ENCODE data around the gene MOV10L1.

The MOV10L1 gene

DNA sequence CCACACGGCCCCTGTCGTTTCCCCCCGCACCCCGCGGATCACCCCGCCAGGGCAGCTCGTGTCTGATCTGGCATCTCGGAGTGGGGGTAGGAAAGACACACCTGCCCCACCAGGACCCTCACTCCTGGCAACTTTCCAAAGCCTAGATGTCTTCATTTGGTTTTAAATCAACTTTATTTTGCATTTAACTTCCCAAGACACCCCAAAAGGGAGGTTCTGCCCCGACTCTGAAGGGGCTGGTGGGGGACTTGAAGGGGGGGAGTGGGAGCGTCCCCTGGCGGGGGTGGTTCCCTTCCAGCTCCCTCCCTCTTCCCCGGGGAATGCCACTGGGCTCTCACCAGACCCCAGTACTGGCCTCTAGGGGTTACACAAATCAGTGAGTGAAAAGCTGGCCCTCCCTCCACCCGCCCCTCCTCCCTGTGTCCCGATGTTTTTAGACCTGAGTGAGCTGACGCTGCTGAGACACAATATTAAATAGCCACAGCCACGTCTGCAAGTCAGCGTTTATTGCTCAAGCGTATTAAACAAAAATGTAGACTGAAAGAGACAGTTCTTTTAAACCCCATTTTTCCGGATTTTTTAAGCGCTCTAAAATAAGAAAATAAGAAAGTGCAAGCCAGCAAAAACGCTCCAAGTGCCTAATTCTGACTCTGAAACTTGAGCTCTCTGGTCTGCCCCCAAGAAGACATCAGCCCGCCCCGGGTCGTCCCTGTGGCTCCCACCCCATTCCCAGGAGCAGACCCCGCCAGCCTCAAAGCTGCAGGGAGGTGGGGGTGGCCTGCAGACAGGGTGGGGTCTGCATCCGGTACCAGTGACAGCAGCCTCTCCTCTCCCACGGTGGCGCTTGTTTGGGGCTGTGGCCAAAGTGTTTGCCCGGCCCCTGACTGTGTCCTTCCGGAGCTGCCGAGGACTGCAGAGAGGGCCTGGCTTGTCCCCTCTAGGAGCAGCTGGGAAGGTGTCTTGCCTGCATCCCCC, 30.6 kb upstream of the MOV10L1 start:
- no peak for DNase-seq

GRCh38 chr22:50059881-50060262, 29.9 kb upstream of the MOV10L1 start:
- no peak for DNase-seq

DNA sequence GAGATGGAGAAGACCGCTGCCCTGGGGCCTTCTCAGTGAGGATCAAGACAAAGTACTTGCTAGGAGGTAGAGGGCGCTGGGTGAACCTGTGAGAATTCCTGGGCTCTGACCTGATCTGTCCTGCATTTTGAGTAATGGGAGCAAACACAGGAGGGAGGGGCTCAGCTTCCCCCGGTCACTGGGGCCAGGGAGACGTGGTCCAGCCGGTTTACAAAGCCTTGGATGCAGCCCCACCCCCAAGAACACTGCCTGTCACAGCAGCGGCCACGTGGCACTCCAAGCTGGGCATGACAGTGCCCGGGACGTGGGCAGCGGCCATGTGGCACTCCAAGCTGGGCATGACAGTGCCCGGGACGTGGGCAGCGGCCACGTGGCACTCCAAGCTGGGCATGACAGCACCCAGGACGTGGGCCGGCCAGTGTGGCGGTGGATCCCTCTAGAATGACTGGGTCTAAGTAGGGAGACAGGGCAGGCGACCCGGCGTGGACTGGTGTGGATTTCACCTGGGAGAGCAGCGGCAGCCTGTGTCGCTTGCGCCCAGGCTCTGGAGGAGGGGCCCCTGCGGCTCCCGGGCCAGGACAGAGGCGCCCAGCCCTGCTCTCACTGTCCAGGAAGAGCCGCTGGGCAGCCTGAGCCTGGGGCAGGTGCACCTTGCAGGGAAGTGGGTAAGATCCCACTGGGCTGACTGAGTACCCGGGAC, 29.2 kb upstream of the MOV10L1 start:
- no peak for DNase-seq

DNA sequence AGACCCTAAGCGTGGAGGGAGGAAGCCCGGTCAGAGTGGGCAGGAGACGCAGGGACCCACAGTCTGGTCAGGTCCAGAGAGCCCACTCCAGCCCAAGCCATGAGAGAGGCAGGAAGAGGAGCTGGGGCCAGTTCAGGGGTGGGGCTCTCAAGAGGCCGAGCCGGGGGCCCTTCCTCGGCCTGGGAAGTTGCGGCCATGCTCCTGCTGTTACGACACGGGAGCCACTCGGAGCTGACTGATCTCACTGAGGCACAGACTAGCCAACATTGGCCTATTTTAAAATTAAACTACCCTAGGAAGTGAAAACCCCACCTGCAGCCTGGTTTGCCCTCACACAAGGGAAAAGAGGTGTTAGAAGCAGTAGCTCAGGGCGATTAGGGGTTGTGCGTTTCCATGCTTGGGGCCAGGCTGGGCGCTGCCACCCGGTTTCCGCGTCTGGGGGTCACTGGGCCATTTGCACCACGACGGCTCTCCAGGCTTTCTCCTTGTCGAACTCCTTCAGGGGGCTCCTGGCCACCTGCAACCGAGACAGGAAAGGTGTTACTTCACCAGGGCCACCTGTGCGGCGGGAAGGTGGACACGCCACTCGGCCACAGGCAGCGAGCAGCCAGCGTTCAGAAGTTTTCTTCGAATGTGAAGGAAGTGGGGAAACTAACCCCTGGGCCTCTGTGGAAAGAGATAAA, 28.5 kb upstream of the MOV10L1 start:
- DNase-seq = no peak

DNA sequence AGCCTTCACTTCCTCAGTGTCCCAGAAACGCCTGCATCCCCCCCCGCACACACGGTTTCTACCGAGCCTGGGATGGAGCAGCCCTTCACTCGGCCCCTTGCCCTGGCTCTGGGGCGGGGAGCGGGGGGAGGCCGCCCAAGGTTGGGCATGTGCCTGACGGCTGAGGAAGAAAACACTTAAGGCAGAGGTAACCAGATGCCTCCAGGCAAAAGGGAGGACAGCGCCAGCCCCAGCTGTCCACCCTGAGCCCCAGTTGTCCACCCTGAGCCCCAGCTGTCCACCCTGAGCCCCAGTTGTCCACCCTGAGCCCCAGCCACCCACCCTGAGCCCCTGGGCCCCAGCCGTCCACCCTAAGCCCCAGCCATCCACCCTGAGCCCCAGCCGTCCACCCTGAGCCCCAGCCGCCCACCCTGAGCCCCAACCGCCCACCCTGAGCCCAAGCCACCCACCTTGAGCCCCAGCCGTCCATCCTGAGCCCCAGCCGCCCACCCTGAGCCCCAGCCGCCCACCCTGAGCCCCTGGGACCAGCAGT, 27.9 kb upstream of the MOV10L1 start:
- no peak for DNase-seq

DNA sequence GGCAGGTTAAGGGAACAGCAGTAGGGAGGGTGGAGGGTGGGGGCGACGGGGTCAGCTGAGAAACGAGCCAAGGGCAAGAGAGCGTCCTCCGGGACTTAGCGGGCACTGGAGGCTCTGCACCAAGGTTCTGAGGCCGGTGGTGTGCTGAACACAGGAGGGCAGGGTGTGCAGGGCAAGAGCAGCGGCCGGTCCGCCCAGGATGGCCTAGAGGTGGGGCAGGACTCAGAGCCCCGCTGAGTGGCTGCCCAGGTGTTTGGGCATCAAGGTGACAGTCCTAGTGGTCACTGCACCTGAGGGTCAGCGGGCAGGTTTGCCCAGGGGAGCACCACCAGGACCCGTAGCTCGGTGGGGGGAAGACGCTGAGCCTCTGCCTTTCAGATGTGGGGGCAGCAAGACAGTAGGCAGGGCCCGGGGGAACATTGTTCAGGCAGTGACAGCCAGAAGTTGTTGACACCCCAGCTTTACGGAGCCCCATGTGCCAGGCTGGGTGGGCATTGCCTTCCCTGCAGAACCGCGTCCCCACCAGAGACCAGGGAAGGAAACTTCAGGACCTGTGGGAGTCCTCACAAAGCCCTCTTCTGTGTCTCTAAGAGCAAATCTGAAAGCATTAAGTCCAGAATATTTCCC, 27.2 kb upstream of the MOV10L1 start:
- DNase-seq = no peak

- DNase-seq = no peak
Measured at GRCh38 chr22:50063589-50064393, 26.0 kb upstream of the MOV10L1 start.

DNA sequence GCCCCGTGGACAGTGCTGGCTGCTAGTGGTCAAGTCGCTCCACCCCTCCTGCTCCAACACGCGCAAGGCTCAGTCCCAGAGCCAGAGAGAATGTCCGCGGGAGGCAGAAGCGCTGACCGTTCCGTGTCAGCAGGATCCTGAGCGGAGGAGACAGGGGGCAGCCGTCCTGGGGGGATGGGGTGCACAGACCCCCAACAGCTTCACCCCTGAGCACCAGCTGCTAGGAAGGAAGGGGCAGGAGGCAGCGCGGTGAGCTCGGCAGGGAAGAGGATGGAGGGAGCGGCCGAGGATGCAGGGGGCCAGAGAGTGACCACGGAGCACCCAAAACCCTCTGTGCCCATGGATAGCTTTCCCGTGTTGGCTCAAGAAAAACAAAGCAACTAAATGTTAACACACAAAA, 25.4 kb upstream of the MOV10L1 start:
- DNase-seq = no peak

- DNase-seq = no peak
Measured at GRCh38 chr22:50067244-50067643, 22.6 kb upstream of the MOV10L1 start.

- no peak for DNase-seq
Measured at GRCh38 chr22:50068096-50068495, 21.7 kb upstream of the MOV10L1 start.

GRCh38 chr22:50070366-50070765, 19.4 kb upstream of the MOV10L1 start:
- DNase-seq = no peak

GRCh38 chr22:50071432-50072166, 18.2 kb upstream of the MOV10L1 start:
- no peak for DNase-seq

DNA sequence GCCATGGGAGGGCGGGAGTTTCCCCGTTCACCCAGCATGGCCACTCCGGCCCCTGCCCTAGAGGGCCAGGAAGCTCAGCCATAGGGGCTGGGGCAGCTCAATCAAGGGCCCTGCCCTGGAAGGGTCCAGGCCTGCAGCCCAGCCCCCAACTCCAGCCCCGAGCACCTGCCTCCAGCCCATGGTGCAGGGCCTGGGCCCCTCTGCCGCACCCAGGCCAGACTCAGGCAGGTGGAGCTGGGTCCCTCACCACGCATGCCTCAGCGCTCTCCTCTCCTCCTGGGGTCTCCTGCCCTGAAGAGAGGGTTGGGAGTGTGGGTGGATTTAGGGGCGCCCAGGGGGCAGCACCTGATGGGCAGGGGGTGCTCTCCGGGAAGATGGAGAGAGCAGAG, 17.6 kb upstream of the MOV10L1 start:
- no peak for DNase-seq

GRCh38 chr22:50072714-50073538, 16.9 kb upstream of the MOV10L1 start:
- DNase-seq = no peak

DNA sequence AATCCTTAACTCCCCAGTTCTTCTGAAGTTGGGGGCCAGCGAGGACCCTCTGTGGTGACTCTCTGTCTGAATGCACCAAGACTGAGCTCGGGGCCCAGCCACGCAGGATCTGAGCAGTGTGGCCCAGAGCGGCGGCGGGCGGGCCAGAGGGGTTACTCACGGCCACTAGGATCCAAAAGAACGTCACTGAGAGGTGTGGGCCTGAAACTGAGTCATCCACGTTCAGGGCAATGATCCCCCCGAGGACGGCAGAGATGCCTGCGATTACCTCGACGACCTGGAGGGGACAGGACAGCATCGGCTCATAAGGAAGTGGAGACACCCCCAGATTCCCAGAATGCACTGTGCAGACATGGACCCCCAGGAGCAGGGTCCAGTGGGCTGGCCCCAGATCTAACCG, 15.8 kb upstream of the MOV10L1 start:
- no peak for DNase-seq

DNA sequence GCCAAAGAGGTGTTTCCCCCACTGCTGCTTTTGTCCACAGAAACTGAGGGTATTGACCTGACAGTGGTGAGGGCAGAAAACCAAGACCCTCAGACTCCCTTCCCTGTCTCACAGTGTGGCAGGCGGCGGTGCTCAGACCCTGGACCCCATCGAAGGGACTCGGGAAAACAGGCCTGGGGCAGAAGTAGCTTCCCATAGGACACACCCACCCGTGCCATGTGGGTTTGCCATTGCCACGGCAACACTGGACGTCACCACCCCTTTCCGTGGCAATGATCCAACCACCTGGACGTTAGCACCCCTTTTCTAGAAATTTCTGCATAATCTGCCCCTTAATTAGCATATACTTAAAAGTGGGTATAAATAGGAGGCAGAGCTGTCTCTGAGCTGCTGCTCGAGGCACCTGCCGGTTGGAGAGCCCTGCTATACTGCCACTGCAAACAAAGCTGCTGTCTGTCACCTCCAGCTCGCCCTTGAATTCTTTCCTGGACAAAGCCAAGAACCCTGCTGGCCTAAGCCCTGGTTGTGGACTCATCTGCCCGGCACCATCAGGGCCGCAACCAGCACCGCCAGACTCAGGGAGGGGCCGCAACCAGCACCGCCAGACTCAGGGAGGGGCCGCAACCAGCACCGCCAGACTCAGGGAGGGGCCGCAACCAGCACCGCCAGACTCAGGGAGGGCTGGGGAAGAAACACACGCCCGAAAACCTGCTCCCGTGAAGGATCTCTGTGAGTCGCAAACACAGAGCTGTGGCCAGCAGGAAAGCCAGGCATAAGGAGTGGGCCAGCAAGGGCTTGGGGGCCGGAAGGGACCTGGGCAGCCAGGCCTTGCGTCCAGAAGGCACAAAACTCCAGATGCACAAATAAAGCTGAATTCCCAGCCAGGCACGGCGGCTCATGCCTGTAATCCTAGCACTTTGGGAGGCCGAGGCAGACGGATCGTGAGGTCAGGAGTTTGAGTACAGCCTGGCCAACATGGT, 15.0 kb upstream of the MOV10L1 start:
- DNase-seq = no peak

- no peak for DNase-seq
Measured at GRCh38 chr22:50076646-50077535, 12.9 kb upstream of the MOV10L1 start.

- no peak for DNase-seq
Measured at GRCh38 chr22:50078246-50078645, 11.6 kb upstream of the MOV10L1 start.
